Measurements from ENCODE around the gene IMP3. TPM values are rescaled to one million over a fixed set of nuclear protein-coding genes. Genes with fewer than 3 reads are reported as not detected.
A peak's percentile ranks its signal among the peaks of the same experiment; 100 is the strongest.

The IMP3 gene
- total and polyA plus RNA-seq, 9 of the 15 experiments (the other 6 are each of a cell fraction or from before 2014, with no cell fraction given), result 14.5 to 160 (median 74.4) TPM

GRCh38 chr15:75639709-75640482 lies at the start of gene IMP3 (continued):
- TF ChIP-seq CHD7 (IDR thresholded peaks at IDR 0.05; ENCODE audit: low read depth, low read length), result no peak
- 0 out of 2 replicates have a peak, but pooled peaks have one; percentile 64 for TF ChIP-seq RERE (CRISPR knock-in tag; IDR thresholded peaks at IDR 0.05; ENCODE audit: borderline replicate concordance)
- TF ChIP-seq ZC3H8 (IDR thresholded peaks at IDR 0.05), result no peak; the same call in 1 of the 2 replicates
- TF ChIP-seq YBX1 (IDR thresholded peaks at IDR 0.05), result no peak
- TF ChIP-seq E2F8 (IDR thresholded peaks at IDR 0.05; ENCODE audit: low read depth, partially characterized antibody), result no peak
- TF ChIP-seq CEBPB (tag; IDR thresholded peaks at IDR 0.05), result no peak
